ENCODE measurements around the gene EXOC3.
"Not testable (repeated sequence)": the region's sequence is repeated elsewhere in the genome, so short reads cannot be mapped to it uniquely, and the experiment has no call there.

EXOC3 gene

DNA sequence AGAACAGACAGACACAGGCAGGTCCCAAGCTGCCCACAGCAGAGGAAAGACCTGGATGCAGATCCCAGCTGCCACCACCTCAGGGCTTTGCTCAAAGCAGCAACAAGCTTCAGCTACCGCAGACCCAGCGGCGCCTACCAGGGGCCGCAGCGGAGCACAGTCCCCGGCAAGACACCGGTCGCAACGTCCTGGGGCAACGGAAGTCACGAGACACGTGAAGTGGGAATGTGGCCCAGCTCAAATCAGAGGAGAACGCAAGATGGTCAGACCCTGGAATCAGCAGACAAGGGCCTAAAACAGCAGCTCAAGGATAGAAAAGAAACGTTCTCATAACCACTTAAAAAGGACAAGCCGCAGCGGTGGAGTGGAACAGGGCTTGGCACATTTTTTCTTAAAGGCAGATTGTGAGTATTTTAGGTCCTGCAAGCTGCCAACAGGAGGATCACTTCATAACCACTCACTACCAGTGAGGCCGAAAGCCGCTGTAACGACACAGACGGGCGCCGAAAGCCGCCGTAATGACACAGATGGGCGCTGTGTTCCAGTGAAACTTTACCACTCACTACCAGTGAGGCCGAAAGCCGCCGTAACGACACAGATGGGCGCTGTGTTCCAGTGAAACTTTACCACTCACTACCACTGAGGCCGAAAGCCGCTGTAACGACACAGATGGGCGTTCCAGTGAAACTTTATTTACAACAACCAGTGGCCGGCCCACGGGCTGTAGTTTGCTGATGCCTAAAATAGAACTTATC lies 59.5 kb downstream of the EXOC3 start:
- no peak for DNase-seq (ENCODE audit: low read depth)

DNA sequence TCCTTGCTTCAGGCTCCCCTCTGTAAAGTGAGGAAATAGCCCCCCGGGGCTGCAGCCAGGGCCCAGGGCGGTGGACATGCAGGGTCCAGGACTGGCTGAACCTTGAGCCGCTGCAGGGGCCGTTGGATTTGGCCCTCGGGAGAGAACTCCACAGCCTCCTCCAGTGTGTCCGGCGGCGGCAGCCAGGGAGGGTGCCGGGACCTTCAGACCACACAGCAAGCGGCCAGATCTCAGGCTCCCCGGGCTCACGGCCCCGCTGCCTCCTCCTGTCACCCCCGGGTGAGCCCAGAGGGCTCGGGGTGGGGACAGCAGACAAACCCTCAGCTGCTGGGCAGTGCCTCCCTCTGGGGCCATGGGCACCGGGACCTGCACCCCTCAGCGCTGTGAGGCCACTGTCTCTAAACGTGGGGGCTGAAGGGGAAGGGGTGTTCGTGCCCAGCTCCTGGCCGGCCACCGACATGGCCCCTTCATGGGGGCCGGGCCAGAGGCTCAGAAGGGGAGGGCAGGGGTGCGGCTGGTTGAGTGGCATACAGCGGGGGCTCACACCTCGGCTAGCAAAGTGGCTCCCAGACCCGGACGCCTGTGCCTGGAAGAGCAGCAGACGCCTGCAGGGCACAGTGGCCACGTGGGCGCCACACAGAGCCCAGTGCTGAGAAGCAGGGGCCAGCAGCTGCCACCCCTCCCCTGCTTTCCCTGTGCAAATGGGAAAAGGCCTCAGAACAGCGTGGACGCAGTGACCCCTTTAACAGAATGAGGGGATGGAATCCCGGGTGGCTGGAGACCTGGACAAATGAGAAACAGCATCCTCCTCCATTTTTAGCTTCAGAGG lies 61.6 kb downstream of the EXOC3 start:
- DNase-seq (ENCODE audit: low read depth) = no peak

DNA sequence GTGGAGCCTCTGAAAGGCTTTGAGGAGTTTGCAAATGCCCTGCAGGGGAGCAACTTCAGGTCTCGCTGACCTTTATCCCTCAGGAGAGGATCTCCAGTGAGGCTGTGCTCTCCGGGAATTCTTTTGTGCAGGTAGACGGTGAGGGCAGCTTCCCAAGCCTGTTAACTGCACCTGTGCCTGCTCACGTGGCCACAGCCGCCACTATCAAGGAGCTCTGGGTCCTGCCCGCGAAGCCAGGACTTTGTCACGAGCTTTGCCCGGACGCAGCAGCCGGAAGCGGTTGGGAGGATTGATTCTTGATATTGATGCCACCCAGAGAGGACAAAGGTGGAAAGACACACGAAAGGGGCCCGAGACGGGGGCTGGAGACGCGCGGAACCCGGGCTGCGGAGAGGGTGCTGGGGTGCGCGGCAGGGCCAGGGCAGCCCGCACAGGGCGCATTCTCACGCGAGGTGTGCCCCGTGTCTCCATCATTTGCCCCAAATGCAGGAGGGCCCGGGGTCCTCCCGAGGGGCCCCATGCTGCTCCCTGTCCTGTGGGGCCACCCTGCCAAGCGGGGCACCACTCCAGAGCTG lies 63.1 kb downstream of the EXOC3 start:
- DNase-seq (ENCODE audit: low read depth) = no peak

DNA sequence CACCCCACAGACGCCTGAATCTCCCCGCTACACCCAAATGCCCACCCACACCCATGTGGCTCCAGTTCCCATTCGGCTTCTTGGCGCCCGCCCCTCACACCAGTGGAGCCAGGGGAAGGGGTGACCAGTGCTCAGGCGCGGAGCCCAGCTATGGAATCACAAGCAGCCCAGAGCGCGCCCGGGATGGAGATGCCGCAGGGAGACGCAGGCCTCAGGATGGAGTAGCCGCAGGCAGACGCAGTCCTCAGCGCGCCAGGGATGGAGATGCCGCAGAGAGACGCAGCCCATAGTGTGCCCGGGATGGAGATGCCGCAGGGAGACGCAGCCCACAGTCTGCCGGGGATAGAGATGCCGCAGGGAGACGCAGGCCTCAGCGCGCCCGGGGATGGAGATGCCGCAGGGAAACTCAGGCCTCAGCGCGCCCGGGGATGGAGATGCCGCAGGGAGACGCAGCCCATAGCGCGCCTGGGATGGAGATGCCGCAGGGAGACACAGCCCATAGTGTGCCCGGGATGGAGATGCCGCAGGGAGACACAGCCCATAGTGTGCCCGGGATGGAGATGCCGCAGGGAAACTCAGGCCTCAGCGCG lies 65.1 kb downstream of the EXOC3 start:
- not testable (repeated sequence) for DNase-seq (ENCODE audit: low read depth)

DNA sequence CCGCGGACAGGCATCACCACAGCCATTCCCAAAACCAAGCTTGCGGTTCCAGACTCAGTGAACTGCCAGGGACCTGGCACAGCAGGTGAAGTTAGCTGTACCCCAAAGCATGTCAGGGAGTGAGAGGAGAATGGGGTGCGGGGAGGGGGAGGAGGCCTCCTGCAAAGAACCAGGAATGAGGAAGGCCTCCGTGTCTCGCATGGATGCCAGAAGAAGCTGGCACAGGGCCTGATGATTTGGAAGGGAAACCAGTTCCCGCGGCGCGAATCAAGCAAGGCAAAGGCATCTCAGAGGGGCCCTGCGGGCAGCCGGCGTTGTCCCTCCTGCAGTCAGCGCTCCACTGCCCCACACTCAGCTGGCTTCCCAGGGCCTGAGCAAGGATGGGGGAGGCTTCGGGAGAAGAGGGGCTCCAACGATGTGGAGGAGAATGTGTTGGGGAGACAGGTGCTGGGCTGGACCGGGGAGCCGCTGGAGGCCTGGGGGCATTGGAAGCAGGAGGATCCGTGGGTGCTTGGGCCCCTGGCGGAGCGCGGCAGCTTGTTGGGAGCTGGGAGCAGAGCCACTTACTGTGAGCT lies 66.7 kb downstream of the EXOC3 start:
- DNase-seq (ENCODE audit: low read depth) = no peak

DNA sequence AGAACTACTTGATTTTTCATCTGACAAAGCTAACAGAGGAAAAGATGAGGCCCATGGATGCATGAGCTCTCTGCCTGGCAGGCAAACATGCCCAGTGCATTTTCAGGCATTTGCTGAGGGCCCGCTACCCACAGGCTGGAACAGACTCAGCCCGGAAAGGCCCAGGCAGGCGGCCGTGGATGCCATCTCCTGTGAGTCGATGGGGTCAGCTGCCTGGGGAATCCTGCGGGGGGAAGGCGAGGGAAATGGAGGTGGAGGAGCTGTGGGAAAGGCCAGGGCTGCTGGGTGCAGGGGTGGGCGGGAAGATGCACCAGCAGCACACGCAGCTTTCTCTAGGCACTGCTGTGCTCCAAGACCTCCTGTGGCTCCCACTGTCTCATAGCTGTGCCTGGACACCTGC lies 67.5 kb downstream of the EXOC3 start:
- no peak for DNase-seq (ENCODE audit: low read depth)

DNA sequence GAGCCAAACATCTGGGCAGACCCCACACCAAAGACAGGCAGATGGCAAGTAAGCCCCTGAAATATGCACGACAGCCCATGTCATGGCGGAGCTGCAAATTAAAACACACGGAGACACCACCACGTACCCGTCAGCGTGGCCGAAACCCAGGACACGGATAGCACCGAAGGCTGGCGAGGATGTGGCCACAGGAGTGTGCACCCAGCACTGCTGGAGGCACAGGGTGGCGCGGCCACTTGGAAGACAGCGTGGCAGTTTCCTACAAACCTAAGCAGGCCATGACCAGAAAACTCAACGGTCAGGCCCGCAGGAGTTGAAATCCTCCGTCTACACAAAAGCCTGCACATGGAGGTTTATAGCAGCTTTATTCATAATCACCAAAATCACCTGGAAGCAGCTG lies 68.5 kb downstream of the EXOC3 start:
- no peak for DNase-seq (ENCODE audit: low read depth)

DNA sequence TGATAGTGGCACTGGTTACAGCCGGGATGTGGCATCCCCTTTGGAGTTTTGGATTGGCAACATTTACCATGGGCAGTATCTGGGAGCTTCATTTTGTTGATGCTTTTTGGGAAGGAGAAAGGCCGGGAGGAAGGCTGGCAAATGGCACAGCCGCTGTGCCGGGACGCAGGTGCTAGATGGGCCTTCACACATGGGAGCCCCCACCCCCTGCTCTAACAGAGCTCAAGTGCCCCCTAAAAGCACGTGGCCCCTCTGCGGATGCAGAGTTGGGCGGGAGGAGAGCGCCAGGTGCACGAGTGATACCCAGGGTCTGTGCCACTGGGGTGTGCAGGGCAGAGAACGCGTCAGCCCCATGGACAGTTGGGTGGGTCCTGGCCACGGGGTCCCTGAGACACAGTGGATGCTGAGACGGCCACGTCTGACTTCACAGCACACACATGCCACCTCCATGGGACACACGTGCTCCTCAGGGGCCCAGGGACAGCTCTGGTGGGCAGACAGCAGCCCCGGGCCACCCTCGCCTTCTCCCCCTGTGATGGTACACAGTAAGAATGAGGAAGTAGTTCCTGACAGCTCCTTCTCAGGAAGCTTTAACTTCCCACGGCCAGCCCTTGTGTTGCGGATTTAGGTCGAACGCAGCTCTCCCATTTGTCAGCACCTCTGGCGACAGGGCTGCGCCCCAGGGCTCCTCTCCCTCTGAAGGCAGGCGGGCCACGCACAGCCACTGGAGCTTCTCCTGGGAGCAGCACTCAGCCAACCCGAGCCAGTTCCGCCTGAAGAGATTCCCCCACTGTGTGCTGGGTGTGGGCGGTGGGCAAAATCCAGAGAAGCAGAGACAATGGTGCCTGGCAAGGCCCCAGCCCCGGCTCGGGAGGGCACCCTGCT lies 70.5 kb downstream of the EXOC3 start:
- no peak for DNase-seq (ENCODE audit: low read depth)

DNA sequence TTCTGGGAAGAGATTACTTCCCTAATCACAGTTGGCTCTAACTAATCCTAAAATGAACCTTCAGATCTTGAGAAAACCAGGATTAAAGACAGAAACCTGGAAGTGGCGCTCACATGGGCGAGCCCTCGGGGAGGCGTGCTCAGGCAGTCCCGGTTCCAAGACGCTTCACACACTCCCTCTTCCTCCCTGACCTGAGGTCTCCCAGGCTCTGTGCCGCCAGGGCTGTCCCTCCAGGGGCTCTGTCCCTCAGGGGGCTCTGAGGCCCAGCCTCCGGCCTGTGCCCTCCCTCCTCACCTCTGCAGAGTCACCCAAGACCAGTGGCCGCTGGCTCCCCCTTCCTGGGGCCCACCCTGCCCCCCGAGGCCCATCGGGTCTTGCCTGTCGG lies 71.1 kb downstream of the EXOC3 start:
- DNase-seq (ENCODE audit: low read depth) = no peak

DNA sequence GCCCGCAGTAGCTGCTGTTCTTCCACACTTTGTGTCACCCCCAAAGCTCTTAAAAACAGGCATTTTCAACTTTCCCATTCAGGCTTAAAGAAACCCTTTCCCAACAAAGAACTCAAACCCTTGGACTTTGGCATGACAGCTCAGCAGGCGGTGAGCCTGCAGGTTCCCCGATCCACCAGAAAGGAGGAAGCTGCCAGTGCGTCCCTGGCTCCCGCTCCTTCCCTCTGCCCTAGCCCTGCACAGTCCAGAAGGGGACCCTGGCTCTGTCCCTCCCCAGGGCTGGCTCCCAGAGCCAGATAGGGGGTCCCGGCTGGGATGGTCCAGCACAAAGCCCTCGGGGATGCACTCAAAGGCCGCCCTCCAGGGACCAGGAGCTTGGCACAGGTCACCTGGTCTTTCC lies 71.7 kb downstream of the EXOC3 start:
- DNase-seq (ENCODE audit: low read depth) = no peak

DNA sequence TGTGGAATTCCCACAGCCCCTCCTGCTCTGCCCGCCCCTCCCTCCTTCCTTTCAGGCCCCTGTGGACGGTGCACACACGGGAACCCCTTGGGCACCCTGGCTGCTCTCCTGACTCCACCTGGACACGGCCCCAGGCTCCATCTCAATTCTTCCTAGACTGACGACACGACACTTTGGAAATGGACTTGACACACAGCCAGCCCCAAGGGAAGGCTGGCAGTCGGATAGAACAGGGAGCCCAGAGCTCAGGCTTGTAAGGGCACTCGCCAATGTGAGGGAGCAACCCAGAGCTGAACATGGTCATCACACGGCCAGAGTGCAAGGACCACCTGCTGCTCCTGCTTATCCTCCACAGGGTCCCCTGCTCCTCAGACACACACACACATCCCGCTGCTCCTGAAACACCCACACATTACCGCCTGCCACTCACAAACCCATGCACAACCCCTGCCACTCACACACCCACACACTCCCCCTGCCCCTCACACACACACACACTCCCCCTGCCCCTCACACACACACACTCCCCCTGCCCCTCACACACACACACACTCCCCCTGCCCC lies 72.4 kb downstream of the EXOC3 start:
- DNase-seq (ENCODE audit: low read depth) = no peak

DNA sequence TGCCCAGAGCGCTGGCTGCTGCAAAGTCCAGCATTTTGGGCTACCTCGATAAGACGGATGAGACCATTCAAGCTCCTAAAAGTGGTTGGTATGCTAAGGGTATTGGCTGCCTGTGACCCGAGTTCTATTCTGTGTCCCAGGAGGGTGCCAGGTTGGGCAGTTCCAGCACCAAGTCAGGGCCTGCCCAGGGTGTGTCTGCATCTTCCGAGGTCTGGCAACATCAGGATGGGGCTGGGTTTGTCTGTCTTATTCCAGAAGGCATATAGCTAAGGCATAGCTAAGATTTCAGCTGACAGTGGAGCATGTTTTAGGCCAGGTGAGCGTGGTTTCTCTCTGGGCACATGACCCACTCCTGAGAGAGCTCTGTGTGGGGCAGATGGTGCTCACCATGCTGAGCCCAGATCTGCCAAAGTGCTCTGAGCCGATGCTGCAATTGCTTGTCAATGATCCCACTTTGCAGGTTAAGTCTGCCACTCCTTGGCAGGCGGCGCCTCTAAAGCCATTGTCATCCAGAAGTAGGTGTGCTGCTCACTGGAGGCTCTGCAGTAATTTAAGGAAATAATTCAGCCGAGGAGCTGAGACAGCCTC lies 73.5 kb downstream of the EXOC3 start:
- DNase-seq (ENCODE audit: low read depth) = no peak
